Measurements from ENCODE around the gene EYS. TPM values are rescaled to one million over a fixed set of nuclear protein-coding genes. Genes with fewer than 3 reads are reported as not detected.

The EYS gene
- polyA plus RNA-seq, 1 of the 3 experiments (the other 2 are of a cell fraction), result 0.05 TPM

GRCh38 chr6:63788569-63788968 lies 1918.5 kb downstream of the EYS start:
- Histone ChIP-seq H2AFZ (ENCODE audit: low read depth) (no peak overlapping the region), H3K27me3 (ENCODE audit: insufficient read depth) (no peaks in the 10 kb centered on the region), H3K27ac (ENCODE audit: low read depth in 2 of 2, low read length in 1 of 2) (no peak overlapping the region), H3K9ac (no peak overlapping the region), H3K79me2 (ENCODE audit: insufficient read depth) (no peaks in the 10 kb centered on the region), H3K9me2 (no peaks in the 10 kb centered on the region), H3K36me3 (replicated peaks in 1 of 2; ENCODE audit: control insufficient read depth in 1 of 2, insufficient read depth in 2 of 2, low read length in 1 of 2) (no peaks in the 10 kb centered on the region), H3K4me2 (no peak overlapping the region), H3K4me3 (ENCODE audit: low read depth in 2 of 2, low read length in 1 of 2) (no peak overlapping the region), H3K4me1 (ENCODE audit: control insufficient read depth in 1 of 2, insufficient read depth in 2 of 2, low read depth in 1 of 2, low read length in 1 of 2) (no peaks in the 10 kb centered on the region), H4K20me1 (ENCODE audit: insufficient read depth) (no peaks in the 10 kb centered on the region), H3F3A (replicated peaks; ENCODE audit: insufficient read depth) (no peaks in the 10 kb centered on the region), H3K9me3 (no peaks in the 10 kb centered on the region)
- POLR2A ChIA-PET, result no interaction called here
- no peak for DNase-seq
- TF ChIP-seq RAD21 (IDR thresholded peaks at IDR 0.05; ENCODE audit: low read length) (no peak), NFIC (IDR thresholded peaks at IDR 0.05; ENCODE audit: borderline replicate concordance) (no peak), FOXJ3 (CRISPR knock-in tag; IDR thresholded peaks at IDR 0.05) (no peak), EP300 (IDR thresholded peaks at IDR 0.05; ENCODE audit: borderline replicate concordance in 1 of 2, low read depth in 1 of 2, low read length in 1 of 2) (no peak), RCOR1 (IDR thresholded peaks at IDR 0.05; ENCODE audit: low read length) (no peak), EZH2phosphoT487 (IDR thresholded peaks at IDR 0.05; ENCODE audit: borderline replicate concordance, low read depth) (no peak)
- WGBS (ENCODE audit: low lambda C conversion rate), result 51% methylated on average over 2 of the region's 2 CpGs
- CTCF ChIA-PET, result interaction anchor here (1.2 to 1.9 kb wide), 2 partner anchors 14 to 24 kb away, joined by 3 to 4 read pairs; no protein-coding TSS in a partner anchor

- no peak overlapping the region for H3K9ac ChIP-seq
- ChIA-PET POLR2A (no interaction called here), CTCF (interaction anchor here (1.9 kb wide), 1 partner anchor 22 kb away, joined by 4 read pairs; no protein-coding TSS in a partner anchor)
- DNase-seq, result no peak
- H3K4me1 ChIP-seq (ENCODE audit: control insufficient read depth in 1 of 2, insufficient read depth in 2 of 2, low read depth in 1 of 2, low read length in 1 of 2), result no peaks in the 10 kb centered on the region
- no peaks in the 10 kb centered on the region for H3K9me3 ChIP-seq
- H3K79me2 ChIP-seq (ENCODE audit: insufficient read depth), result no peaks in the 10 kb centered on the region
- H3K4me2 ChIP-seq, result no peak overlapping the region
- H4K20me1 ChIP-seq (ENCODE audit: insufficient read depth), result no peaks in the 10 kb centered on the region
- H2AFZ ChIP-seq (ENCODE audit: low read depth), result no peak overlapping the region
- H3K4me3 ChIP-seq (ENCODE audit: low read depth in 2 of 2, low read length in 1 of 2), result no peak overlapping the region
- H3F3A ChIP-seq (replicated peaks; ENCODE audit: insufficient read depth), result no peaks in the 10 kb centered on the region
- no peaks in the 10 kb centered on the region for H3K9me2 ChIP-seq
- H3K36me3 ChIP-seq (replicated peaks in 1 of 2; ENCODE audit: control insufficient read depth in 1 of 2, insufficient read depth in 2 of 2, low read length in 1 of 2), result no peaks in the 10 kb centered on the region
- no peaks in the 10 kb centered on the region for H3K27me3 ChIP-seq (ENCODE audit: insufficient read depth)
- whole genome bisulfite sequencing (ENCODE audit: low lambda C conversion rate), result 73% methylated on average over 1 of the region's 1 CpG
- H3K27ac ChIP-seq (ENCODE audit: low read depth in 2 of 2, low read length in 1 of 2), result no peak overlapping the region
- TF ChIP-seq, protein P1, sequence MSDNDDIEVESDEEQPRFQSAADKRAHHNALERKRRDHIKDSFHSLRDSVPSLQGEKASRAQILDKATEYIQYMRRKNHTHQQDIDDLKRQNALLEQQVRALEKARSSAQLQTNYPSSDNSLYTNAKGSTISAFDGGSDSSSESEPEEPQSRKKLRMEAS (IDR thresholded peaks at IDR 0.05; ENCODE audit: low read depth), result no peak
- TF ChIP-seq POLR2AphosphoS5 (IDR thresholded peaks at IDR 0.05; ENCODE audit: low read depth, low read length), result no peak
- no peak for TF ChIP-seq EP300 (IDR thresholded peaks at IDR 0.05; ENCODE audit: borderline replicate concordance in 1 of 2, low read depth in 1 of 2, low read length in 1 of 2)
- no peak for TF ChIP-seq GATA2 (CRISPR knock-in tag; IDR thresholded peaks at IDR 0.05)
These were observed 1920.0 kb downstream of the EYS start for GRCh38 chr6:63787021-63787420.

DNA sequence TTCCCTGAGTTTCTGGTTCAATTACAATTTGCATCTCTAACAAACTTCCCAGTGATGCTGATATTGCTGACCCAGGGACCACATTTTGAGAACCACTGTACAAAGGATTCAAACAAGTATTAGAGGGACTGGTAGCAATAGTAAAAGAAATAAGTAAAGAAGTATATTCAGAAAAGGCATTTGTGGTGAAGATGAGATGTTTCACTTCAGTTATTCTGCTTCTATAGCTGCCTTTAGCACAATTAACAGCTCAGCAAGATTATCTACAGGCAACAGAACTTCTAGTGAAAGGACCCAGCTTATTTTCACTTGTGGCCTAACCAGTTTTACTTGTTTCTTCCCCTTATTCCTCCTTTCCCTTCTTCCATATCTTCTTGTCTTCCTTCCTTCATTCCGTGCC lies 1922.0 kb downstream of the EYS start:
- H4K20me1 ChIP-seq (ENCODE audit: insufficient read depth), result no peaks in the 10 kb centered on the region
- H3K36me3 ChIP-seq (replicated peaks in 1 of 2; ENCODE audit: control insufficient read depth in 1 of 2, insufficient read depth in 2 of 2, low read length in 1 of 2), result no peaks in the 10 kb centered on the region
- no peaks in the 10 kb centered on the region for H3K9me3 ChIP-seq
- H3K27ac ChIP-seq (ENCODE audit: low read depth in 2 of 2, low read length in 1 of 2), result no peak overlapping the region
- ChIA-PET CTCF (interaction anchor here (1.0 kb wide), 1 partner anchor 432 kb away, joined by 3 read pairs; no protein-coding TSS in a partner anchor), POLR2A (no interaction called here)
- no peak overlapping the region for H3K9ac ChIP-seq
- no peaks in the 10 kb centered on the region for H3K79me2 ChIP-seq (ENCODE audit: insufficient read depth)
- H3K27me3 ChIP-seq (ENCODE audit: insufficient read depth), result no peaks in the 10 kb centered on the region
- no peaks in the 10 kb centered on the region for H3F3A ChIP-seq (replicated peaks; ENCODE audit: insufficient read depth)
- H3K9me2 ChIP-seq, result no peaks in the 10 kb centered on the region
- H2AFZ ChIP-seq (ENCODE audit: low read depth), result no peak overlapping the region
- DNase-seq, result no peak
- no peak overlapping the region for H3K4me3 ChIP-seq (ENCODE audit: low read depth in 2 of 2, low read length in 1 of 2)
- 85% methylated on average over 1 of the region's 1 CpG for WGBS (ENCODE audit: low lambda C conversion rate)
- H3K4me1 ChIP-seq (ENCODE audit: control insufficient read depth in 1 of 2, insufficient read depth in 2 of 2, low read depth in 1 of 2, low read length in 1 of 2), result no peaks in the 10 kb centered on the region
- TF ChIP-seq MEF2A (IDR thresholded peaks at IDR 0.05; ENCODE audit: borderline replicate concordance, low read depth) (no peak), TCF12 (IDR thresholded peaks at IDR 0.05) (no peak), NFIC (IDR thresholded peaks at IDR 0.05; ENCODE audit: borderline replicate concordance) (no peak), FOSL2 (IDR thresholded peaks at IDR 0.05; ENCODE audit: borderline replicate concordance, low read depth) (no peak), ELF1 (IDR thresholded peaks at IDR 0.05) (no peak), NRF1 (IDR thresholded peaks at IDR 0.05; ENCODE audit: low read depth, low read length) (no peak), RAD21 (IDR thresholded peaks at IDR 0.05; ENCODE audit: low read length) (no peak)
- H3K4me2 ChIP-seq, result no peak overlapping the region

Data from SK-N-SH (cell line).